HCT116 (cell line): Measurements from ENCODE around the gene WWOX. TPM values are rescaled to one million over a fixed set of nuclear protein-coding genes. Genes with fewer than 3 reads are reported as not detected.

ENCODE experiments used
- ATAC-seq: fragments of 200-7000 bp; cut with Tn5 transposase; 2 replicates; pipeline ENCODE4 v1.9.1; 2020; ENCODE audit warnings: mild to moderate bottlenecking, moderate library complexity
- BruUV-seq: library from RNA; stranded (reverse); fragments of 400-500 nt; replicated peaks from 2 replicates; lab custom pipeline; 2021; lab: Mats Ljungman, UMichigan
- CTCF ChIA-PET: fragments of 300-600 bp; sonication (Branson Sonifier 250); formaldehyde crosslinking; loops from one replicate; lab custom pipeline; 2021; ENCODE audit warnings: antibody characterized with exemption; lab: Charles Lee
- POLR2A ChIA-PET: fragments of 300-600, 350-600 bp; sonication (Branson Sonifier 250); formaldehyde crosslinking; loops from one replicate; lab custom pipeline; 2021; ENCODE audit warnings: antibody characterized with exemption; lab: Charles Lee
- RAD21 ChIA-PET, 2 experiments: fragments of 300-600 bp; sonication (Branson Sonifier 250); formaldehyde crosslinking; loops; one replicate each; lab custom pipeline; 2023; ENCODE audit warnings: low total read pairs in 2 of 2; ENCODE audit not compliant: uncharacterized antibody in 2 of 2, unreplicated experiment in 2 of 2, low non-redundant PET in 1 of 2; lab: Charles Lee
- DNase-seq: peaks from one replicate; pipeline ENCODE4 v3.0.0-alpha.2; 2010; ENCODE audit warnings: low read depth, low spot score
- H2AFZ ChIP-seq: fragments of 200-600 bp; shearing (Covaris generic), sonication (generic); 2 replicates; pipeline ENCODE4 v1.6.1; 2017; ENCODE audit warnings: low read depth, mixed run types, mixed read lengths, antibody characterized with exemption, low read length; ENCODE audit not compliant: poor library complexity, severe bottlenecking
- H3K27ac ChIP-seq: 2 replicates; pipeline ENCODE4 v1.5.1; 2012; ENCODE audit warnings: low read depth, low read length
- H3K27me3 ChIP-seq: fragments of 200-600 bp; sonication (generic); 2 replicates; pipeline ENCODE4 v1.6.1; 2016; ENCODE audit warnings: mixed run types, low read length, mixed read lengths; ENCODE audit not compliant: insufficient read depth
- H3K36me3 ChIP-seq, 2 experiments: fragments of 200-500 bp in 1 of 2; fragments of 200-600 bp in 1 of 2; sonication (Bioruptor generic) in 1 of 2; sonication (generic) in 1 of 2; 2 replicates each; pipeline versions ENCODE4 v1.5.1 to v1.6.1; 2014 to 2016; ENCODE audit warnings: low read length in 2 of 2, inconsistent platforms in 1 of 2, mixed read lengths in 1 of 2, mixed run types in 1 of 2; ENCODE audit not compliant: insufficient read depth in 2 of 2, control insufficient read depth in 1 of 2
- H3K4me1 ChIP-seq, 2 experiments: fragments of 200-600 bp in 1 of 2; sonication (generic) in 1 of 2; 2 replicates each; pipeline versions ENCODE4 v1.5.1 to v1.6.1; 2012 to 2017; ENCODE audit warnings: low read length in 2 of 2, inconsistent platforms in 1 of 2, mild to moderate bottlenecking in 1 of 2, mixed read lengths in 1 of 2, mixed run types in 1 of 2, moderate library complexity in 1 of 2; ENCODE audit not compliant: insufficient read depth in 2 of 2, control insufficient read depth in 1 of 2
- H3K4me2 ChIP-seq: fragments of 200-600 bp; sonication (generic); 2 replicates; pipeline ENCODE4 v1.6.1; 2017; ENCODE audit warnings: mixed run types, low read length, mixed read lengths
- H3K4me3 ChIP-seq, 2 experiments: fragments of 200-600 bp in 1 of 2; sonication (generic) in 1 of 2; replicated peaks in 1 of 2; 2 replicates each; pipeline ENCODE4 v1.5.1; 2011 to 2016; ENCODE audit warnings: low read length in 2 of 2, control low read depth in 1 of 2, low read depth in 1 of 2, mild to moderate bottlenecking in 1 of 2, mixed read lengths in 1 of 2, mixed run types in 1 of 2
- H3K79me2 ChIP-seq: fragments of 200-600 bp; sonication (generic); 2 replicates; pipeline ENCODE4 v1.6.1; 2017; ENCODE audit warnings: mild to moderate bottlenecking, mixed run types, low read length, moderate library complexity, mixed read lengths; ENCODE audit not compliant: insufficient read depth
- H3K9ac ChIP-seq: fragments of 200-600 bp; sonication (generic); 2 replicates; pipeline ENCODE4 v1.6.1; 2016; ENCODE audit warnings: low read length, mixed read lengths
- H3K9me2 ChIP-seq: fragments of 200-600 bp; sonication (generic), shearing (Covaris generic); 2 replicates; pipeline ENCODE4 v1.6.1; 2017; ENCODE audit warnings: mixed run types, mild to moderate bottlenecking, moderate library complexity; ENCODE audit not compliant: insufficient read depth
- H3K9me3 ChIP-seq, 2 experiments: fragments of 200-500 bp in 1 of 2; fragments of 200-600 bp in 1 of 2; sonication (Bioruptor generic) in 1 of 2; sonication (generic) in 1 of 2; 2 replicates each; pipeline ENCODE4 v1.6.1; 2014 to 2017; ENCODE audit warnings: low read length in 2 of 2, mixed read lengths in 2 of 2, inconsistent platforms in 1 of 2, low read depth in 1 of 2, mild to moderate bottlenecking in 1 of 2, mixed run types in 1 of 2, moderate library complexity in 1 of 2; ENCODE audit not compliant: control insufficient read depth in 1 of 2, insufficient read depth in 1 of 2
- H4K20me1 ChIP-seq: fragments of 200-600 bp; sonication (generic), shearing (Covaris generic); 2 replicates; pipeline ENCODE4 v1.6.1; 2017; ENCODE audit warnings: mixed run types, mild to moderate bottlenecking, moderate library complexity; ENCODE audit not compliant: insufficient read depth
- ATF3 ChIP-seq: IDR thresholded peaks from 2 replicates; pipeline ENCODE4 v1.6.1; 2012
- CBX3 ChIP-seq: IDR thresholded peaks from 2 replicates; pipeline ENCODE4 v1.6.1; 2012; ENCODE audit warnings: low read depth
- CEBPB ChIP-seq: IDR thresholded peaks from 2 replicates; pipeline ENCODE4 v1.6.1; 2012; ENCODE audit warnings: low read depth
- CTCF ChIP-seq, 3 experiments: fragments of 200-600 bp in 1 of 3; sonication (generic) in 1 of 3; IDR thresholded peaks in 2 of 3; conservative IDR thresholded peaks in 1 of 3; 2 replicates each; pipeline ENCODE4 v1.5.1; 2012 to 2017; ENCODE audit warnings: low read depth in 2 of 3, low read length in 2 of 3, antibody characterized with exemption in 1 of 3, borderline replicate concordance in 1 of 3, control low read depth in 1 of 3, mild to moderate bottlenecking in 1 of 3, mixed read lengths in 1 of 3, mixed run types in 1 of 3, moderate library complexity in 1 of 3; ENCODE audit not compliant: insufficient read depth in 1 of 3
- EGR1 ChIP-seq: IDR thresholded peaks from 2 replicates; pipeline ENCODE4 v1.6.1; 2012; ENCODE audit warnings: low read depth
- ELF1 ChIP-seq: IDR thresholded peaks from 2 replicates; pipeline ENCODE4 v1.6.1; 2012; ENCODE audit warnings: low read depth, borderline replicate concordance
- EZH2phosphoT487 ChIP-seq: fragments of 200-600 bp; IDR thresholded peaks from 2 replicates; pipeline ENCODE4 v1.6.1; 2018; ENCODE audit warnings: antibody characterized with exemption, borderline replicate concordance
- FOSL1 ChIP-seq: IDR thresholded peaks from 2 replicates; pipeline ENCODE4 v1.6.1; 2012; ENCODE audit warnings: low read depth
- MAX ChIP-seq: IDR thresholded peaks from 2 replicates; pipeline ENCODE4 v1.6.1; 2012
- POLR2A ChIP-seq: IDR thresholded peaks from 2 replicates; pipeline ENCODE4 v1.7.0; 2011; ENCODE audit warnings: borderline replicate concordance; ENCODE audit not compliant: insufficient read depth, insufficient read length; ENCODE audit errors: extremely low read depth
- RAD21 ChIP-seq: IDR thresholded peaks from 2 replicates; pipeline ENCODE4 v1.6.1; 2012; ENCODE audit warnings: low read depth, mild to moderate bottlenecking
- SRF ChIP-seq: IDR thresholded peaks from 2 replicates; pipeline ENCODE4 v1.6.1; 2012; ENCODE audit warnings: low read depth
- TCF7L2 ChIP-seq: IDR thresholded peaks from 2 replicates; pipeline ENCODE4 v1.7.0; 2011; ENCODE audit warnings: borderline replicate concordance, inconsistent platforms; ENCODE audit not compliant: insufficient read depth, insufficient read length; ENCODE audit errors: extremely low read depth
- YY1 ChIP-seq: IDR thresholded peaks from 2 replicates; pipeline ENCODE4 v1.6.1; 2011; ENCODE audit warnings: low read length, low read depth, moderate library complexity, mild to moderate bottlenecking; ENCODE audit not compliant: insufficient replicate concordance; ENCODE audit errors: extremely low read depth
- ZBTB33 ChIP-seq: IDR thresholded peaks from 2 replicates; pipeline ENCODE4 v1.6.1; 2011; ENCODE audit warnings: mild to moderate bottlenecking, low read length, moderate library complexity; ENCODE audit not compliant: insufficient replicate concordance; ENCODE audit errors: extremely low read depth
- ZNF274 ChIP-seq: fragments of 200-500 bp; sonication (Bioruptor generic); IDR thresholded peaks from 2 replicates; pipeline ENCODE4 v1.6.1; 2014; ENCODE audit warnings: mild to moderate bottlenecking, low read depth, low read length, inconsistent platforms
- intact Hi-C: fragments of 100-400 bp; cut with micrococcal nuclease; formaldehyde crosslinking; loops from 2 replicates; pipeline ENCODE4 v1.10.0; 2022
- total RNA-seq: library from RNA; stranded (reverse); gene quantifications from one replicate; pipeline ENCODE4 v1.2.1, GENCODE V29; 2021; ENCODE audit not compliant: unreplicated experiment

The WWOX gene
- total RNA-seq, 1 experiment from 2014 or later = 13.7 TPM

- no peaks in the 10 kb centered on the region for H3K27me3 ChIP-seq
- CTCF ChIA-PET = no interaction called here
Measured at GRCh38 chr16:78228704-78229103, 129.2 kb downstream of the WWOX start.

More at GRCh38 chr16:78228704-78229103, 129.2 kb downstream of the WWOX start:
- Histone ChIP-seq H3K9ac (no peak overlapping the region), H4K20me1 (no peaks in the 10 kb centered on the region), H3K27ac (no peak overlapping the region), H2AFZ (no peak overlapping the region), H3K79me2 (no peaks in the 10 kb centered on the region), H3K9me2 (no peaks in the 10 kb centered on the region)
- POLR2A ChIA-PET = no interaction called here
- no TSS peak for BruUV-seq
- no peak for TF ChIP-seq ATF3
- TF ChIP-seq ELF1 = no peak
- no peak for TF ChIP-seq YY1
- no peak for TF ChIP-seq ZNF274
- TF ChIP-seq EZH2phosphoT487 = no peak
- no peak for TF ChIP-seq TCF7L2
- TF ChIP-seq CTCF (IDR thresholded peaks at IDR 0.05 in 2 of 3, conservative IDR thresholded peaks at IDR 0.05 in 1 of 3; ENCODE audit: borderline replicate concordance in 1 of 3, insufficient read depth in 1 of 3, low read depth in 2 of 3, low read length in 2 of 3) = no peak
- TF ChIP-seq RAD21 = no peak
- TF ChIP-seq EGR1 = no peak
- no peak for TF ChIP-seq ZBTB33
- no peak for TF ChIP-seq SRF
- TF ChIP-seq MAX = no peak
- TF ChIP-seq POLR2A = no peak
- no peak for TF ChIP-seq FOSL1
- TF ChIP-seq CBX3 = no peak
- TF ChIP-seq CEBPB = no peak
- TF ChIP-seq, all 23 proteins: peak for 0
- intact Hi-C loops = no loop called here
- no peak for DNase-seq
- Histone ChIP-seq H3K36me3 (no peaks in the 10 kb centered on the region), H3K4me3 (no peak overlapping the region), H3K9me3 (no peaks in the 10 kb centered on the region), H3K4me1 (no peaks in the 10 kb centered on the region), H3K4me2 (no peak overlapping the region)
- RAD21 ChIA-PET = no interaction called here
- ATAC-seq = no peak
